NCI-H1436 treated with DMSO at 0.1 percent for 48 hours (cell line): ENCODE results near the gene DNAJB1.

ENCODE experiments used
- DNase-seq: peaks from one replicate; lab custom pipeline; 2025; lab: John Stamatoyannopoulos, UW

The DNAJB1 gene

GRCh38 chr19:14495672-14496028 lies 22.5 kb downstream of the DNAJB1 start:
- DNase-seq: no peak

GRCh38 chr19:14494910-14495671 lies 23.1 kb downstream of the DNAJB1 start:
- no peak for DNase-seq

- no peak for DNase-seq
These were observed 23.8 kb downstream of the DNAJB1 start for GRCh38 chr19:14494411-14494810.

- no peak for DNase-seq
These were observed 25.4 kb downstream of the DNAJB1 start for GRCh38 chr19:14492756-14493337.

GRCh38 chr19:14487370-14488125 lies 30.6 kb downstream of the DNAJB1 start:
- no peak for DNase-seq

GRCh38 chr19:14482172-14482941 lies 35.8 kb downstream of the DNAJB1 start:
- DNase-seq: no peak

- no peak for DNase-seq
These were observed 37.5 kb downstream of the DNAJB1 start for GRCh38 chr19:14480700-14481079.

GRCh38 chr19:14479975-14480699 lies 38.1 kb downstream of the DNAJB1 start:
- no peak for DNase-seq

GRCh38 chr19:14479309-14479974 lies 38.8 kb downstream of the DNAJB1 start:
- no peak for DNase-seq

GRCh38 chr19:14478113-14478545 lies 40.1 kb downstream of the DNAJB1 start:
- no peak for DNase-seq

GRCh38 chr19:14477418-14478112 lies 40.6 kb downstream of the DNAJB1 start:
- no peak for DNase-seq

GRCh38 chr19:14476673-14477401 lies 41.4 kb downstream of the DNAJB1 start:
- DNase-seq: no peak

- DNase-seq: no peak
These were observed 41.9 kb downstream of the DNAJB1 start for GRCh38 chr19:14476327-14476672.

GRCh38 chr19:14475251-14476073 lies 42.7 kb downstream of the DNAJB1 start, which contains the start of gene PTGER1:
PTGER1 (minus strand) TSS chr19:14475354; CDS start chr19:14474320, 1,034 bp downstream.
- no peak for DNase-seq

- DNase-seq: no peak
These were observed 43.4 kb downstream of the DNAJB1 start for GRCh38 chr19:14474827-14475226.

- DNase-seq: no peak
These were observed 44.1 kb downstream of the DNAJB1 start for GRCh38 chr19:14473978-14474578.

GRCh38 chr19:14473073-14473977 lies 44.9 kb downstream of the DNAJB1 start:
- no peak for DNase-seq
